Neural progenitor cell (in vitro differentiated cells): Measurements from ENCODE around the gene USP10. TPM values are rescaled to one million over a fixed set of nuclear protein-coding genes. Genes with fewer than 3 reads are reported as not detected.
"Not testable (repeated sequence)": the region's sequence is repeated elsewhere in the genome, so short reads cannot be mapped to it uniquely, and the experiment has no call there.

ENCODE experiments used
- DNase-seq: peaks from one replicate; pipeline ENCODE4 v3.0.0-alpha.2; 2016; ENCODE audit warnings: low spot score
- H2AFZ ChIP-seq: fragments of 200-600 bp; sonication (generic); replicated peaks from 2 replicates; pipeline ENCODE4 v1.6.1; 2016; ENCODE audit warnings: antibody characterized with exemption
- H3F3A ChIP-seq: fragments of 200-600 bp; sonication (generic); 2 replicates; pipeline ENCODE4 v1.6.1; 2016; ENCODE audit warnings: antibody characterized with exemption, low read depth
- H3K27ac ChIP-seq: fragments of 200-600 bp; sonication (generic); 2 replicates; pipeline ENCODE4 v1.5.1; 2016; ENCODE audit warnings: mild to moderate bottlenecking
- H3K27me3 ChIP-seq: fragments of 200-600 bp; sonication (generic); 2 replicates; pipeline ENCODE4 v1.6.1; 2016; ENCODE audit warnings: mild to moderate bottlenecking, moderate library complexity
- H3K36me3 ChIP-seq: fragments of 200-600 bp; sonication (generic); 2 replicates; pipeline ENCODE4 v1.5.1; 2016
- H3K4me1 ChIP-seq: fragments of 200-600 bp; sonication (generic); 2 replicates; pipeline ENCODE4 v1.6.1; 2016; ENCODE audit warnings: mixed run types
- H3K4me2 ChIP-seq: fragments of 200-600 bp; sonication (generic); 2 replicates; pipeline ENCODE4 v1.6.1; 2016
- H3K4me3 ChIP-seq: fragments of 200-600 bp; sonication (generic); 2 replicates; pipeline ENCODE4 v1.5.1; 2016
- H3K79me2 ChIP-seq: fragments of 200-600 bp; sonication (generic); 2 replicates; pipeline ENCODE4 v1.6.1; 2016; ENCODE audit warnings: low read depth
- H3K9ac ChIP-seq: fragments of 200-600 bp; sonication (generic); 2 replicates; pipeline ENCODE4 v1.6.1; 2016
- H3K9me3 ChIP-seq: fragments of 200-600 bp; sonication (generic); 2 replicates; pipeline ENCODE4 v1.5.1; 2016; ENCODE audit warnings: low read depth
- H4K20me1 ChIP-seq: fragments of 200-600 bp; sonication (generic); 2 replicates; pipeline ENCODE4 v1.6.1; 2016; ENCODE audit warnings: low read depth
- H3K27ac Mint-ChIP-seq: 3 replicates; pipeline ENCODE4 v1.8.0; 2021; ENCODE audit warnings: mixed read lengths
- H3K27me3 Mint-ChIP-seq: 2 replicates; pipeline ENCODE4 v1.8.0; 2022; ENCODE audit warnings: low read depth, mild to moderate bottlenecking, inconsistent platforms, moderate library complexity, mixed read lengths; ENCODE audit not compliant: insufficient read depth
- H3K36me3 Mint-ChIP-seq: 3 replicates; pipeline ENCODE4 v1.8.0; 2021; ENCODE audit warnings: mixed read lengths
- H3K4me1 Mint-ChIP-seq: 3 replicates; pipeline ENCODE4 v1.8.0; 2021; ENCODE audit warnings: mixed read lengths
- H3K4me3 Mint-ChIP-seq: 3 replicates; pipeline ENCODE4 v1.8.0; 2021; ENCODE audit warnings: mild to moderate bottlenecking, moderate library complexity, mixed read lengths
- H3K9me3 Mint-ChIP-seq: 3 replicates; pipeline ENCODE4 v1.8.0; 2020; ENCODE audit warnings: mixed read lengths
- CTCF ChIP-seq: fragments of 200-600 bp; sonication (generic); IDR thresholded peaks from 2 replicates; pipeline ENCODE4 v1.5.1; 2017; ENCODE audit warnings: antibody characterized with exemption, mild to moderate bottlenecking
- EZH2 ChIP-seq: fragments of 200-600 bp; sonication (generic); IDR thresholded peaks from 2 replicates; pipeline ENCODE4 v1.6.1; 2017; ENCODE audit warnings: antibody characterized with exemption, mild to moderate bottlenecking, moderate library complexity
- EZH2phosphoT487 ChIP-seq: fragments of 200-600 bp; sonication (generic); IDR thresholded peaks from 2 replicates; pipeline ENCODE4 v1.6.1; 2017; ENCODE audit warnings: antibody characterized with exemption
- total RNA-seq: library from RNA; depleted of rRNA; stranded (reverse); fragments of >200 nt; gene quantifications from 2 replicates; pipeline ENCODE4 v1.2.3, GENCODE V29; 2015; ENCODE audit warnings: low replicate concordance

The USP10 gene
- total RNA-seq, 1 donor from 2014 or later: 130 TPM

GRCh38 chr16:84684592-84684965 is 15.2 kb upstream of the USP10 start:
- no peak for DNase-seq
- Histone ChIP-seq H4K20me1 (peaks cover 6% of the 10 kb centered on the region), H3K27me3 (peaks cover 76% of the 10 kb centered on the region), H3K36me3 (no peaks in the 10 kb centered on the region), H3K79me2 (no peaks in the 10 kb centered on the region), H3K4me3 (no peak overlapping the region), H3K9me3 (no peaks in the 10 kb centered on the region), H3K27ac (no peak overlapping the region), H2AFZ (no peak overlapping the region), H3K4me1 (peaks cover 6% of the 10 kb centered on the region), H3K9ac (no peak overlapping the region), H3K4me2 (peak overlapping the region; percentile 61), H3F3A (no peaks in the 10 kb centered on the region)
- H3K27me3 Mint-ChIP-seq: peaks cover 2% of the 10 kb centered on the region
- H3K4me3 Mint-ChIP-seq: no peak overlapping the region
- no peaks in the 10 kb centered on the region for H3K36me3 Mint-ChIP-seq
- peaks cover 31% of the 10 kb centered on the region for H3K4me1 Mint-ChIP-seq
- peaks cover 14% of the 10 kb centered on the region for H3K9me3 Mint-ChIP-seq
- H3K27ac Mint-ChIP-seq: no peak overlapping the region
- TF ChIP-seq EZH2phosphoT487: no peak
- no peak for TF ChIP-seq EZH2

- no peak overlapping the region for H2AFZ ChIP-seq
- H3K27ac ChIP-seq: no peak overlapping the region
- no peaks in the 10 kb centered on the region for H3K79me2 ChIP-seq
- H3K36me3 ChIP-seq: no peaks in the 10 kb centered on the region
- H3K27ac Mint-ChIP-seq: no peak overlapping the region
- no peak overlapping the region for H3K4me3 Mint-ChIP-seq
- no peaks in the 10 kb centered on the region for H3F3A ChIP-seq
- peaks cover 6% of the 10 kb centered on the region for H4K20me1 ChIP-seq
- H3K4me2 ChIP-seq: no peak overlapping the region
- no peak overlapping the region for H3K9ac ChIP-seq
- peaks cover 2% of the 10 kb centered on the region for H3K27me3 Mint-ChIP-seq
- TF ChIP-seq EZH2phosphoT487 (no peak), EZH2 (no peak), CTCF (no peak)
- H3K27me3 ChIP-seq: peaks cover 70% of the 10 kb centered on the region
- peaks cover 31% of the 10 kb centered on the region for H3K4me1 Mint-ChIP-seq
- H3K9me3 ChIP-seq: no peaks in the 10 kb centered on the region
- no peak for DNase-seq
- no peak overlapping the region for H3K4me3 ChIP-seq
- no peaks in the 10 kb centered on the region for H3K36me3 Mint-ChIP-seq
- peaks cover 17% of the 10 kb centered on the region for H3K9me3 Mint-ChIP-seq
- peaks cover 6% of the 10 kb centered on the region for H3K4me1 ChIP-seq
These were observed 14.6 kb upstream of the USP10 start for GRCh38 chr16:84685210-84685609.

GRCh38 chr16:84686707-84687298 is 13.0 kb upstream of the USP10 start:
- H2AFZ ChIP-seq: no peak overlapping the region
- no peak for TF ChIP-seq EZH2
- no peak for TF ChIP-seq CTCF
- no peak for TF ChIP-seq EZH2phosphoT487
- H3K9me3 Mint-ChIP-seq: peaks cover 23% of the 10 kb centered on the region
- peaks cover 54% of the 10 kb centered on the region for H3K27me3 ChIP-seq
- no peak overlapping the region for H3K4me3 Mint-ChIP-seq
- peaks cover 2% of the 10 kb centered on the region for H3K27me3 Mint-ChIP-seq
- no peaks in the 10 kb centered on the region for H3K9me3 ChIP-seq
- no peak overlapping the region for H3K4me2 ChIP-seq
- H3K79me2 ChIP-seq: no peaks in the 10 kb centered on the region
- peaks cover 6% of the 10 kb centered on the region for H3K4me1 ChIP-seq
- H3K4me1 Mint-ChIP-seq: peaks cover 31% of the 10 kb centered on the region
- no peak overlapping the region for H3K27ac ChIP-seq
- no peaks in the 10 kb centered on the region for H3K36me3 ChIP-seq
- no peak for DNase-seq
- no peaks in the 10 kb centered on the region for H3F3A ChIP-seq
- no peak overlapping the region for H3K27ac Mint-ChIP-seq
- H3K4me3 ChIP-seq: no peak overlapping the region
- peaks cover 2% of the 10 kb centered on the region for H3K36me3 Mint-ChIP-seq
- peaks cover 6% of the 10 kb centered on the region for H4K20me1 ChIP-seq
- no peak overlapping the region for H3K9ac ChIP-seq

GRCh38 chr16:84687715-84688114 is 12.1 kb upstream of the USP10 start:
- no peak overlapping the region for H3K4me2 ChIP-seq

GRCh38 chr16:84688163-84688562 is 11.6 kb upstream of the USP10 start:
- H3K27ac ChIP-seq, H3K4me2 ChIP-seq, H3K36me3 Mint-ChIP-seq, H3F3A ChIP-seq, H3K79me2 ChIP-seq, H3K9me3 ChIP-seq, H3K4me1 ChIP-seq, H3K4me3 Mint-ChIP-seq, DNase-seq, H3K4me3 ChIP-seq, H2AFZ ChIP-seq, H3K36me3 ChIP-seq, H4K20me1 ChIP-seq, H3K9ac ChIP-seq, H3K27me3 Mint-ChIP-seq: not testable (repeated sequence)
- peaks cover 26% of the 10 kb centered on the region for H3K9me3 Mint-ChIP-seq
- H3K27me3 ChIP-seq: peaks cover 40% of the 10 kb centered on the region
- H3K4me1 Mint-ChIP-seq: peaks cover 31% of the 10 kb centered on the region
- peak overlapping the region; percentile 36 for H3K27ac Mint-ChIP-seq

More at GRCh38 chr16:84687715-84688114, 12.1 kb upstream of the USP10 start:
- Histone ChIP-seq H3K79me2 (no peaks in the 10 kb centered on the region), H3K27ac (no peak overlapping the region), H2AFZ (no peak overlapping the region), H3K4me3 (no peak overlapping the region), H3F3A (no peaks in the 10 kb centered on the region), H4K20me1 (peaks cover 6% of the 10 kb centered on the region), H3K27me3 (peaks cover 45% of the 10 kb centered on the region), H3K4me1 (peaks cover 6% of the 10 kb centered on the region), H3K9me3 (no peaks in the 10 kb centered on the region), H3K36me3 (no peaks in the 10 kb centered on the region), H3K9ac (no peak overlapping the region)
- no peak for DNase-seq
- H3K27ac Mint-ChIP-seq: peak overlapping the region; percentile 93
- H3K9me3 Mint-ChIP-seq: peaks cover 26% of the 10 kb centered on the region
- H3K36me3 Mint-ChIP-seq: peaks cover 2% of the 10 kb centered on the region
- peaks cover 31% of the 10 kb centered on the region for H3K4me1 Mint-ChIP-seq
- peaks cover 2% of the 10 kb centered on the region for H3K27me3 Mint-ChIP-seq
- TF ChIP-seq CTCF (no peak), EZH2phosphoT487 (no peak), EZH2 (no peak)
- peak overlapping the region; percentile 69 for H3K4me3 Mint-ChIP-seq
